Stimulated activated CD4-positive, alpha-beta T cell treated with anti-CD3 and anti-CD28 coated beads, TNF-alpha, amount 100 ng/mL, for 48 hours (primary cell): Measurements from ENCODE around the gene FRAT2.
"Not testable (repeated sequence)": the region's sequence is repeated elsewhere in the genome, so short reads cannot be mapped to it uniquely, and the experiment has no call there.

ENCODE experiments used
- DNase-seq, 3 donors: peaks; one replicate each; pipeline ENCODE4 v3.0.0-alpha.2; 2020; ENCODE audit warnings: low read depth in 3 of 3

Gene FRAT2

DNA sequence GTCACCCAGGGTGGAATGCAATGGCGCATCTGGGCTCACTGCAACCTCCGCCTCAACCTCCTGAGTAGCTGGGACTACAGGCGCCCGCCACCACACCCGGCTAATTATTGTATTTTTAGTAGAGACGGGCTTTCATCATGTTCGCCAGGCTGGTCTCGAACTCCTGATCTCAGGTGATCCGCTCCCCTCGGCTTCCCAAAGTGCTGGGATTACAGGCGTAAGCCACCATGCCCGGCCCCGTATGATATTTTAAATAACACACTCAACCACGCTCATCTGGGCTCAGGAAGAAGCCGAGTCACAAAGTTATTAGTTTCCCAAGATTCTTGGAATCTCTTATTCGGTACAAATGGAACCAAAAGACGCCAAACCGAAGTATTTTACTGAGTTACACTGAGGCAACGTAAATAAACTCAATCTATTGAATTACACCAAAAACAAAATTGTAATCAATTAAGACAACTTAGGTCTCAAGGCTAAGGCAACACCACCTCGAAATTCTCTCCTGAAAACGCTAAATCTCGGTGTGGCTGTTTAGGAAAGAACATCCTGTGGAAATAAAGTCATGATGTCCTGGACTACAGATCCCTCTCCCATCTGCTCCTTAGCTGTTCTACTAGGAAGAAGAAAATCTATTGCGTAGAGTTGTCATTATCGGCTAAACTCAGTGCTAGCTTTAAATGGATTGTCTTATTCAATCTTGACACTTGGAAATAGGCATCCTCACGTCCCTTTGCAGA lies 43.0 kb downstream of the FRAT2 start:
- no peak for DNase-seq

DNA sequence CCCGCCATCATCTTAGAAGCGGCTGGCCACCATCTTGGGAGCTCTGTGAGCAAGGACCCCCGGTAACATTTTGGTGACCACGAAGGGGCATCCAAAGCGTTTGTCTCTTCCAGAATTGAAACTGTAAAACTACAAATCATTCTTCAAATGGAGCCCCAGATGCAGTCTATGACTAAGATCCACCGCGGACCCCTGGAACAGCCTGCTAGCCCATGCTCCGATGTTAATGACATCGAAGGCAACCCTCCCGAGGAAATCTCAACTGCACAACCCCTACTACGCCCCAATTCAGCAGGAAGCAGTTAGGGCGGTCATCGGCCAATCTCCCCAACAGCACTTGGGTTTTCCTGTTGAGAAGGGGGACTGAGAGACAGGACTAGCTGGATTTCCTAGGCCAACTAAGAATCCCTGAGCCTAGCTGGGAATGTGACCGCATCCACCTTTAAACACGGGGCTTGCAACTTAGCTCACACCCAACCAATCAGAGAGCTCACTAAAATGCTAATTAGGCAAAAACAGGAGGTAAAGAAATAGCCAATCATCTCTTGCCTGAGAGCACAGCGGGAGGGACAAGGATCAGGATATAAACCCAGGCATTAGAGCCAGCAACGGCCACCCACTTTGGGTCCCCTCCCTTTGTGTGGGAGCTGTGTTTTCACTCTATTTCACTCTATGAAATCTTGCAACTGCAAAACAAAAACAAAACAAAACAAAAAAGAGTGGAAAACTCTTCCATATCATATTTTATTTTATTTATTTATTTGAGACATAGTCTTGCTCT lies 43.8 kb downstream of the FRAT2 start:
- not testable (repeated sequence) for DNase-seq

- DNase-seq: not testable (repeated sequence)
Measured at GRCh38 chr10:97290076-97290475, 44.5 kb downstream of the FRAT2 start.
